T-helper 2 cell treated with Interferon-gamma antibody and Interleukin-4, amounts not matched to agents 5 μg/mL and 100 μg/mL, for 36 hours (primary cell): Measurements from ENCODE around the gene HSBP1L1.
"Not testable (repeated sequence)": the region's sequence is repeated elsewhere in the genome, so short reads cannot be mapped to it uniquely, and the experiment has no call there.

Source experiments
- DNase-seq: peaks from one replicate; pipeline ENCODE4 v3.0.0; 2021; ENCODE audit warnings: low spot score
- H3K27ac Mint-ChIP-seq: one replicate; pipeline ENCODE4 v1.8.0; 2021; ENCODE audit warnings: mild to moderate bottlenecking, mixed read lengths
- H3K27me3 Mint-ChIP-seq: one replicate; pipeline ENCODE4 v1.8.0; 2021; ENCODE audit warnings: low read depth, mixed read lengths
- H3K36me3 Mint-ChIP-seq: one replicate; pipeline ENCODE4 v1.8.0; 2021; ENCODE audit warnings: low read depth, mixed read lengths
- H3K4me1 Mint-ChIP-seq: one replicate; pipeline ENCODE4 v1.8.0; 2021; ENCODE audit warnings: low read depth, mixed read lengths
- H3K4me3 Mint-ChIP-seq: one replicate; pipeline ENCODE4 v1.8.0; 2022; ENCODE audit warnings: mild to moderate bottlenecking, moderate library complexity, mixed read lengths
- H3K9me3 Mint-ChIP-seq: one replicate; pipeline ENCODE4 v1.8.0; 2021; ENCODE audit warnings: mixed read lengths

The HSBP1L1 gene

GRCh38 chr18:79954791-79955190 is 9.7 kb upstream of the HSBP1L1 start:
- H3K4me3 Mint-ChIP-seq: no peak overlapping the region
- no peaks in the 10 kb centered on the region for H3K9me3 Mint-ChIP-seq
- H3K36me3 Mint-ChIP-seq: peaks cover 1% of the 10 kb centered on the region
- DNase-seq: no peak
- peaks cover 12% of the 10 kb centered on the region for H3K4me1 Mint-ChIP-seq
- no peaks in the 10 kb centered on the region for H3K27me3 Mint-ChIP-seq
- no peak overlapping the region for H3K27ac Mint-ChIP-seq

GRCh38 chr18:79955302-79956075 is 9.0 kb upstream of the HSBP1L1 start:
- H3K4me1 Mint-ChIP-seq: peaks cover 13% of the 10 kb centered on the region

DNA sequence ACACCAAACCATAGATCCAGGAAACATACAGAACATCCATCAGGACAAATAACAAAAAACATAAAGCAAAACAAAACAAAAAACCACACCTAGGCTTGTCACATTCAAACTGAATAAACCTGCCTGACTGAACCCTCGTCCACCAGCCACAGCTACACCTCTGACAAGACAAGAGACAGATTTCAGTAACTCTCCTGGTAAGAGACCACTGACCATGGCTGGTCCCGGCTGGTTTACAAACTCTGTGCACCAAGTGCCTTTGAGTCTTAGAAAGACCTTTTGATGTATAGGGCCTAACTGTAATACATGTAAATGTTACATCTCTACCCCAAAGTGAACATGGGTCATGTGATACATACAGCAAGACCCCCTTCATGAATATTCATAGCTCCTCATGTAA is 8.2 kb upstream of the HSBP1L1 start:
- H3K4me1 Mint-ChIP-seq: peaks cover 19% of the 10 kb centered on the region
- H3K27ac Mint-ChIP-seq: no peak overlapping the region
- no peaks in the 10 kb centered on the region for H3K9me3 Mint-ChIP-seq
- H3K4me3 Mint-ChIP-seq: no peak overlapping the region
- H3K36me3 Mint-ChIP-seq: no peaks in the 10 kb centered on the region
- no peak for DNase-seq
- no peaks in the 10 kb centered on the region for H3K27me3 Mint-ChIP-seq

More at GRCh38 chr18:79955302-79956075, 9.0 kb upstream of the HSBP1L1 start:
- H3K4me3 Mint-ChIP-seq: no peak overlapping the region
- no peaks in the 10 kb centered on the region for H3K36me3 Mint-ChIP-seq
- no peak for DNase-seq
- H3K27me3 Mint-ChIP-seq: no peaks in the 10 kb centered on the region
- H3K27ac Mint-ChIP-seq: no peak overlapping the region
- no peaks in the 10 kb centered on the region for H3K9me3 Mint-ChIP-seq

- Mint-ChIP-seq H3K27me3 (peaks cover 3% of the 10 kb centered on the region), H3K27ac (no peak overlapping the region), H3K4me1 (peaks cover 30% of the 10 kb centered on the region), H3K9me3 (no peaks in the 10 kb centered on the region), H3K36me3 (no peaks in the 10 kb centered on the region), H3K4me3 (no peak overlapping the region)
- no peak for DNase-seq
Observed at GRCh38 chr18:79958981-79959380, 5.5 kb upstream of the HSBP1L1 start.

DNA sequence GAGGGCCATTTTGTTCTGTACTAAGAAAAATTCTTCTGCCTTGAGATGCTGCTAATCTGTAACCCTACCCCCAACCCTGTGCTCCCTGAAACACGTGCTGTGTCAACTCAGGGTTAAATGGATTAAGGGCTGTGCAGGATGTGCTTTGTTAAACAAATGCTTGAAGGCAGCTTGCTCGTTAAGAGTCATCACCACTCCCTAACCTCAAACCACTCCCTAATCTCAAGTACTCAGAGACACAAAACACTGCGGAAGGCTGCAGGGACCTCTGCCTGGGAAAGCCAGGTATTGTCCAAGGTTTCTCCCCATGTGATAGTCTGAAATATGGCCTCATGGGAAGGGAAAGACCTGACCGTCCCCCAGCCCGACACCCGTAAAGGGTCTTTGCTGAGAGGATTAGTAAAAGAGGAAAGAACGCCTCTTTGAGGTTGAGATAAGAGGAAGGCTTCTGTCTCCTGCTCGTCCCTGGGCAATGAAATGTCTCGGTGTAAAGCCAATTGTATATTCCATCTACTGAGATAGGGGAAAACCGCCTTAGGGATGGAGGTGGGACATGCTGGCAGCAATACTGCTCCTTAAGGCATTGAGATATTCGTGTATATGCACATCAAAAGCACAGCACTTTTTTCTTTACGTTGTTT is 4.2 kb upstream of the HSBP1L1 start:
- Mint-ChIP-seq H3K27ac (peak overlapping the region; percentile 83), H3K4me3 (peak overlapping the region; percentile 73), H3K4me1 (peaks cover 26% of the 10 kb centered on the region)
- not testable (repeated sequence) for H3K27me3 Mint-ChIP-seq, DNase-seq, H3K36me3 Mint-ChIP-seq, H3K9me3 Mint-ChIP-seq

DNA sequence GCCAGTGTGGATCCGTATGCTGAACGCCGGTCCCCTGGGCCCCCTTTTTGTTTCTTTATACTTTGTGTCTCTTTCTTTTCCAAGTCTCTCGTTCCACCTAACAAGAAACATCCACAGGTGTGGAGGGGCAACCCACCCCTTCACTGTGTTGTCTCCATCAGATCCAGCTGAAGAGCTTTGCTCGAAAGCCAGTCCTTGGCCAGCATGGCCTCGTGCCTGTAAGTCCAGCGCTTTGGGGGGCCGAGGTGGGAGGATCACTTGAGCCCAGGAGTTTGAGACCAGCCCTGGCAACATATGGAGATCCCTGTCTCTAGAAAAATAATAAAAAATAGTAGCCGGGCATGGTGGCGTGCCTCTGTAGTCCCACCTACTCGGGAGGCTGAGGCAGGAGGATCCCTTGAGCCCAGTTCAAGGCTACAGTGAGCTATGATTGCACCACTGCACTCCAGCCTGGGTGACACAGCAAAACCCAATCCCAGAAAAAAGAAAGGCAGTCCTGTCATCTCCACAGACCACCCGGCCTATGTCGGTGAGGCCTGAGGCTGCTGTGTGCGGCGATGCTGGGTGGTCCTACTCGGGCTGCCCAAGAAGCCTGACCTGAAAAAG is 3.4 kb upstream of the HSBP1L1 start:
- peaks cover 4% of the 10 kb centered on the region for H3K36me3 Mint-ChIP-seq
- peak overlapping the region; percentile 83 for H3K27ac Mint-ChIP-seq
- peaks cover 30% of the 10 kb centered on the region for H3K4me1 Mint-ChIP-seq
- peaks cover 3% of the 10 kb centered on the region for H3K27me3 Mint-ChIP-seq
- H3K4me3 Mint-ChIP-seq: peak overlapping the region; percentile 73
- H3K9me3 Mint-ChIP-seq: no peaks in the 10 kb centered on the region
- no peak for DNase-seq

DNA sequence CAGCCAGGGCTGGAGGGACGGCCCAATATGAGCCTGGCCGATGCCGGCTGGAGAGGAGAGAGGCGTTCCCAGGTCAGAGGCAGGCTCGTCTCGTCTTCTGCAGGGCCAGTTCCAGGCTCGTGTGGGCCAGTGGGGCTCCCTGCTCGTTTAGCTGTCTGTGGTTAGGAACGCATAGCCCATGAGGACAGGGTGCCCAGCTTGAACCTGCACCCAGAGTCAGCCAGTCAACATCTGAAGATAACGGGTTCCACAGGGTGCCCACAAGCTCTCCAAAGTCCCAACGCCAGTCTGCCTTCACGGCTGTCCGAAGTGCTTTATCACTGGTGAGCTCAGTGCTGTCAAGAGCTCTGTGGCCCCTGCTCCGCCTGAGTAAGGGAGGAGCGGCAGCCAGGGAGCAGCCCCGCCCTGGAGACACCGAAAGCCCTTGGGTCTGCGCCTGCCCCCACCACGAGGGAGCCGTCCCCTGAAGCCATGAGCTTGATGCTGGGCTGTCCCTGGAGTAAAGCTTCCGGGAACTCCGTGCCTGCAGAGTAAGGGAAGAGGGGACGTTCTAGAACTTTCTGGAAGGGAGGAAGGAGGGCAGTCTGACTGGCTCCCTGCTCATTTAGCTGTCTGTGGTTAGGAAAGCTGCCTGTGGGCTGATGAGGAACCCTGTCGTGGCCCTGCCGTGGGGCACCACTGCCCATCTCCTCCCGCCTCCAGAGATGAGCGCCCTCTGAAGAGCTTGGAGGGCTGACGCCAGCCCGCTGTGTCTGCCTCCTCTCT is 2.7 kb upstream of the HSBP1L1 start:
- peaks cover 30% of the 10 kb centered on the region for H3K4me1 Mint-ChIP-seq
- peaks cover 3% of the 10 kb centered on the region for H3K27me3 Mint-ChIP-seq
- H3K27ac Mint-ChIP-seq: no peak overlapping the region
- no peaks in the 10 kb centered on the region for H3K9me3 Mint-ChIP-seq
- DNase-seq: no peak
- H3K4me3 Mint-ChIP-seq: no peak overlapping the region
- H3K36me3 Mint-ChIP-seq: peaks cover 4% of the 10 kb centered on the region

DNA sequence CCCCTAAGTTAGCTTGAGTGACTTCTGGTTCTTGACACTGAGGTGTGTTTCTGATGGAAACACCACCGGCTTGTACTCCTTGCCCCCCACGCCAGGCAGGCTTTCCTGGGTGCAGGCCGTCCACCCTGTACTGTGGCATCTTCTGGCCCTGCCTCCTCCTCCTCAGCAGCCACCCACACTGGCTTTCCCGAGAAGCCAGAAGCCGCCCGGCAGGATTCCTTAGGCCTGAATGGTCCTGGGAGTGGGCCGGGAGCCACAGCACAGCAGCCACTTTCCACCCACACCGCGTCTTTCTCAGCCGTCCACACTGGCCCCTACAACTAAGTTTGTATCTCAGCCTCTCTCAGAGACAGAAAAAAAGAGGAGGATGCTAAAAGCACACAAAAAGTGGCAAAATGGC is 2.1 kb upstream of the HSBP1L1 start:
- H3K36me3 Mint-ChIP-seq: peaks cover 4% of the 10 kb centered on the region
- H3K27me3 Mint-ChIP-seq: peaks cover 3% of the 10 kb centered on the region
- H3K4me3 Mint-ChIP-seq: no peak overlapping the region
- H3K9me3 Mint-ChIP-seq: no peaks in the 10 kb centered on the region
- H3K4me1 Mint-ChIP-seq: peaks cover 30% of the 10 kb centered on the region
- no peak for DNase-seq
- H3K27ac Mint-ChIP-seq: no peak overlapping the region

DNA sequence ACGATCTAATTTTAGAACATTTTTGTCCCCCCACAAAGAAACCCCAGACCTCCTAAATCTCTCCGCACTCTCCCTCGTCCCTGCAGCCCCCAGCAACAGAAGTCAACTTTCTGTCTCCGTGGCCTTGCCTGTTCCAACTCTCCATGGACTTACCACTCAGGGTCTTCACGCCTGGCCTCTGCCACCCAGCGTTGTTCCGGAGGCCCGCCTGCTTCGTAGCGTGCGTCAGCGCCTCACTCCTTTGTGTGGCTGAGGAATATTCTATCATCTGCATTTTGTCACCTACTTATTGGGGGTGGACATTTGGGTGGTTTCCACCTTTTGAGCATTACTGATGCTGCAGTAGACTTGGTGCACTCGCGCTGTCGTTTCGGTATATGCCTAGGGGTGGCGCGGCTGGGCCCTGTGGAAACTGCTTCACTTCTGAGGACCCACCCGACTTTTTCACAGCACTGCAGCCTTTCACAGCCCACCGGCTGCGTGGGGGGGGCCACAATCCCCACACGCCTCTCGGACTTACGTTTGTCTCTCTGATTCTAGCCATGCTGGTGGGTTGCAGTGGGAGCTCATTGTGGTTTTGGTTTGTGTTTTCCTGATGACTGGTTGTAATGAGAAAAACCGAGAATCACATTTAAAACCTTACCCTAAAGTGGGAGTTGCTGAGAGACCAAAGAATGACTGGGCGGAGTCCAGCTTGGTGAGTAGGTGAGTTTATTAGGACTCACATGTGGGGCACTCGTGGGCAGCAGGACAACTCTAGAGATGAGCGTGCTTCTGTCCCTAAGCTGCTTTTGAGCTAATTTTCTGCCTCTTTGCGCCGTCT is 1.4 kb upstream of the HSBP1L1 start:
- Mint-ChIP-seq H3K27ac (peak overlapping the region; percentile 43), H3K9me3 (no peaks in the 10 kb centered on the region), H3K36me3 (peaks cover 4% of the 10 kb centered on the region), H3K4me1 (peaks cover 30% of the 10 kb centered on the region), H3K27me3 (peaks cover 3% of the 10 kb centered on the region), H3K4me3 (peak overlapping the region; percentile 56)
- peak; percentile 62 for DNase-seq

DNA sequence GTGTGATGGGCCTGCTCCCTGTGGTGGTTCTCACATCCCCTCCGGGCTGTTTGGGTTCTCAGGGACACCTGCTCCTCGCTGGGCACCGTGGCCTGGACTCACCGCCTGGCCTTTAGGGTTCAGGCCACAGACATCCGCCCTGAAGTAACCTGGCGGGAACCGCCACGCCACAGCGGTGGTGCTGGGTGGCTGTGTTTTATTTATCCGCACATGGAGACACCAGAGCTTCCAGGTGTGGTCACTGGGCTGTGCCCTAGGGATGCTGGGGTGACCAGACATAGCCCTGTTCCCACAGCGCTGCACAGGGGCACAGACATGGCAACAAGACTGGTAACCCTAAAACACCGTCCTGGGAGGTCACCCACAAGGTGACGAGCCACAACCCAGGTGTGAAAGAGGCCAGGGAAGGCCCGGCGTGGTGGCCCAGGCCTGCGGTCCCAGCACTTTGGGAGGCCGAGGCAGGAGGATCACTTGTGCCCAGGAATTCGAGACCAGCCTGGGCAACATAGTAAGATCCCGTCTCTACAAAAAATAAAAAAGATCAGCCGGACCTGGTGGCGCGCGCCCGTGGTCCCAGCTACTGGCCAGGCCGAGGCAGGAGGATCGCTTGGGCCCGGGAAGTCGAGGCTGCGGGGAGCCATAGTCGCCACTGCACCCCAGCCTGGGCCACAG is 649 bp upstream of the HSBP1L1 start:
- Mint-ChIP-seq H3K36me3 (peaks cover 4% of the 10 kb centered on the region), H3K4me1 (peaks cover 30% of the 10 kb centered on the region)

GRCh38 chr18:79965119-79965902 is 868 bp downstream of the HSBP1L1 start:
- H3K9me3 Mint-ChIP-seq: no peaks in the 10 kb centered on the region
- no peak for DNase-seq
- peaks cover 29% of the 10 kb centered on the region for H3K4me1 Mint-ChIP-seq
- peaks cover 8% of the 10 kb centered on the region for H3K36me3 Mint-ChIP-seq
- peak overlapping the region; percentile 85 for H3K4me3 Mint-ChIP-seq
- H3K27me3 Mint-ChIP-seq: peaks cover 3% of the 10 kb centered on the region
- H3K27ac Mint-ChIP-seq: peak overlapping the region; percentile 81

More for the DNA sequence above, 649 bp upstream of the HSBP1L1 start:
- H3K27ac Mint-ChIP-seq: peak overlapping the region; percentile 55
- H3K4me3 Mint-ChIP-seq: peak overlapping the region; percentile 64
- DNase-seq: no peak
- H3K27me3 Mint-ChIP-seq: peaks cover 3% of the 10 kb centered on the region
- H3K9me3 Mint-ChIP-seq: no peaks in the 10 kb centered on the region

DNA sequence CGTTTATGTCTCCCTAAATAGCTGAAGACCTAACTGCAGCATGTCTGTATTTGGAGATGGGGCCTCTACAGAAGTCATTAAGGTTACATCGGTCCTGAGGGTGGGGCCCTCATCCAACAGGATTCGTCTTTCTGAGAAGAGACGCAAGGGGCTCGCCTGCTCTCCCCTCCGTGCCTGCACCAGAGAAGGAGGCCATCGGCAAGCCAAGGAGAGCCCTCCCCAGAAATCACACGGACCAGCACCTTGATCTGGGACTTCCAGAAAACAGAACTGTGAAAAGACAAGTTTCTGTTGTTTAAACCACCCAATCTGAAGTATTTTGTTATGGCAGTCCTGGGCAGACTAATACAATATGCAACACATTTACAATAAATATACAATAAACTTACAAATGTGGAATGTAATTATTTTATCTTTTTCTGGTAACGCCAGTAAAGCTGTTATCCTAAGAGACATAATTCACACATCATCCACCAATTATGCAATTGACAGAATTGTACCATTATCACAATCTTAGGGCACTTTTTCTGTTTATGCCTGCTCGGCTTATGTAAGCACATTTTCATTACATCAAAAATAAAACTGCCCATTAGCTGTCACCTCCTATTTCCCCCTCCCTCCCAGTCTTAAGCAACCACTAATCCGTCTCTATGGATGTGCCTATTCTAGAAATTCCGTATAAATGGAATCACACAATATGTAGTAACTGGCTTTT is 6.1 kb downstream of the HSBP1L1 start:
- DNase-seq: no peak
- no peaks in the 10 kb centered on the region for H3K9me3 Mint-ChIP-seq
- no peak overlapping the region for H3K4me3 Mint-ChIP-seq
- H3K27ac Mint-ChIP-seq: no peak overlapping the region
- H3K4me1 Mint-ChIP-seq: peaks cover 5% of the 10 kb centered on the region
- H3K36me3 Mint-ChIP-seq: peaks cover 43% of the 10 kb centered on the region
- no peaks in the 10 kb centered on the region for H3K27me3 Mint-ChIP-seq
